GM12801 (cell line): ENCODE measurements around the gene BMPER.

ENCODE experiments used
- CTCF ChIP-seq: IDR thresholded peaks from one replicate; pipeline ENCODE4 v1.5.1; 2011; ENCODE audit warnings: control low read depth; ENCODE audit not compliant: insufficient read length; ENCODE audit errors: extremely low read depth

Gene BMPER

GRCh38 chr7:33996899-33997298 is 91.6 kb downstream of the BMPER start:
- TF ChIP-seq CTCF, result no peak

- no peak for TF ChIP-seq CTCF
Observed at GRCh38 chr7:33998476-33998875, 93.1 kb downstream of the BMPER start.

- TF ChIP-seq CTCF, result no peak
Observed at GRCh38 chr7:34011017-34011695, 105.8 kb downstream of the BMPER start.

- TF ChIP-seq CTCF, result no peak
Observed at GRCh38 chr7:34011696-34012095, 106.4 kb downstream of the BMPER start.

GRCh38 chr7:34013421-34013820 is 108.1 kb downstream of the BMPER start:
- TF ChIP-seq CTCF, result no peak

GRCh38 chr7:34015651-34016050 is 110.3 kb downstream of the BMPER start:
- no peak for TF ChIP-seq CTCF

- no peak for TF ChIP-seq CTCF
Observed at GRCh38 chr7:34016876-34017275, 111.5 kb downstream of the BMPER start.
